ENCODE results near the gene SFI1. TPM values are rescaled to one million over a fixed set of nuclear protein-coding genes. Genes with fewer than 3 reads are reported as not detected.
A peak's percentile ranks its signal among the peaks of the same experiment; 100 is the strongest.
"Not testable (repeated sequence)": the region's sequence is repeated elsewhere in the genome, so short reads cannot be mapped to it uniquely, and the experiment has no call there.

SFI1 gene
- 8.8 TPM for total RNA-seq
- long read RNA-seq, partial matches to known transcripts, result 2 of 6 reads
- long read RNA-seq, other reads (novel, unspliced or antisense), result 4 of 6 reads

GRCh38 chr22:31496007-31496734 lies at the start of gene SFI1:
Gene SFI1 (plus strand): TSS chr22:31496536. CDS start chr22:31508285, 11,749 bp downstream.
- ATAC-seq (peak; percentile 97), DNase-seq (peak; percentile 96)
- intact Hi-C loops (cut with micrococcal nuclease), result no loop called here

- DNase-seq (no peak), ATAC-seq (no peak)
- intact Hi-C loops (cut with micrococcal nuclease), result no loop called here
These were observed 49.6 kb upstream of the SFI1 start for GRCh38 chr22:31446767-31447166.

- ATAC-seq (peak; percentile 54), DNase-seq (no peak)
- intact Hi-C loops (cut with micrococcal nuclease), result no loop called here
These were observed 49.0 kb upstream of the SFI1 start for GRCh38 chr22:31447337-31447736.

- no peak for DNase-seq
- ATAC-seq, result peak; percentile 66
- intact Hi-C loops (cut with micrococcal nuclease), result no loop called here
These were observed 48.0 kb upstream of the SFI1 start for GRCh38 chr22:31448382-31448781.

GRCh38 chr22:31449506-31449905 lies 46.8 kb upstream of the SFI1 start:
- DNase-seq, result no peak
- ATAC-seq, result peak; percentile 65
- intact Hi-C loops (cut with micrococcal nuclease), result no loop called here

- ATAC-seq, result peak; percentile 11
- intact Hi-C loops (cut with micrococcal nuclease), result no loop called here
These were observed 44.4 kb upstream of the SFI1 start for GRCh38 chr22:31451709-31452571.

GRCh38 chr22:31461699-31462098 lies 34.6 kb upstream of the SFI1 start:
- no peak for DNase-seq
- intact Hi-C loops (cut with micrococcal nuclease), result no loop called here
- ATAC-seq, result no peak

More at GRCh38 chr22:31451709-31452571, 44.4 kb upstream of the SFI1 start:
- DNase-seq, result no peak

- intact Hi-C loops (cut with micrococcal nuclease), result no loop called here
- DNase-seq (no peak), ATAC-seq (no peak)
These were observed 31.0 kb upstream of the SFI1 start for GRCh38 chr22:31465307-31465706.

GRCh38 chr22:31474743-31475142 lies 21.6 kb upstream of the SFI1 start:
- DNase-seq (no peak), ATAC-seq (no peak)
- intact Hi-C loops (cut with micrococcal nuclease), result no loop called here

- intact Hi-C loops (cut with micrococcal nuclease), result no loop called here
- ATAC-seq (no peak), DNase-seq (no peak)
These were observed 20.5 kb upstream of the SFI1 start for GRCh38 chr22:31475800-31476199.

GRCh38 chr22:31477329-31477728 lies 19.0 kb upstream of the SFI1 start:
- ATAC-seq, result no peak
- intact Hi-C loops (cut with micrococcal nuclease), result no loop called here
- no peak for DNase-seq

- DNase-seq (no peak), ATAC-seq (no peak)
- intact Hi-C loops (cut with micrococcal nuclease), result no loop called here
These were observed 15.2 kb upstream of the SFI1 start for GRCh38 chr22:31481129-31481528.

- DNase-seq; ATAC-seq; intact Hi-C loops (cut with micrococcal nuclease): not testable (repeated sequence)
These were observed 13.9 kb upstream of the SFI1 start for GRCh38 chr22:31482470-31482869.

- intact Hi-C loops (cut with micrococcal nuclease); DNase-seq; ATAC-seq: not testable (repeated sequence)
These were observed 10.0 kb upstream of the SFI1 start for GRCh38 chr22:31486369-31486768.

- intact Hi-C loops (cut with micrococcal nuclease), result no loop called here
- ATAC-seq (no peak), DNase-seq (no peak)
These were observed 9.4 kb upstream of the SFI1 start for GRCh38 chr22:31486951-31487350.

GRCh38 chr22:31488346-31488883 lies 7.9 kb upstream of the SFI1 start:
- ATAC-seq (no peak), DNase-seq (no peak)
- intact Hi-C loops (cut with micrococcal nuclease), result no loop called here

GRCh38 chr22:31488988-31489617 lies 7.2 kb upstream of the SFI1 start:
- DNase-seq, result peak; percentile 49
- ATAC-seq, result peak; percentile 12
- intact Hi-C loops (cut with micrococcal nuclease), result no loop called here

GRCh38 chr22:31489632-31490495 lies 6.5 kb upstream of the SFI1 start, which contains the start of gene EIF4ENIF1:
Gene EIF4ENIF1 (minus strand): TSS chr22:31489842. CDS start chr22:31488718, 1,124 bp downstream.
- ATAC-seq, result peak; percentile 96
- intact Hi-C loops (cut with micrococcal nuclease), result no loop called here
- DNase-seq, result peak; percentile 92

Data from left ventricle myocardium superior (tissue), 1 donor.